Right hindlimb (tissue), 1 donor: ENCODE data around the gene TMEM119.

Source experiments
- DNase-seq: peaks from one replicate; pipeline ENCODE4 v3.0.0-alpha.2; 2018

TMEM119 gene

GRCh38 chr12:108597559-108598471, at the start of gene TMEM119:
Gene TMEM119 (minus strand): TSS chr12:108598084. CDS start chr12:108592383, 5,701 bp downstream.
- DNase-seq, result peak; percentile 85

- no peak for DNase-seq
These were observed 49.0 kb upstream of the TMEM119 start for GRCh38 chr12:108646600-108647579.

- DNase-seq, result no peak
These were observed 48.1 kb upstream of the TMEM119 start for GRCh38 chr12:108645686-108646599.

GRCh38 chr12:108644811-108645120, 46.9 kb upstream of the TMEM119 start:
- no peak for DNase-seq

- DNase-seq, result no peak
These were observed 46.3 kb upstream of the TMEM119 start for GRCh38 chr12:108643941-108644810.

- no peak for DNase-seq
These were observed 45.2 kb upstream of the TMEM119 start for GRCh38 chr12:108642899-108643654.

DNA sequence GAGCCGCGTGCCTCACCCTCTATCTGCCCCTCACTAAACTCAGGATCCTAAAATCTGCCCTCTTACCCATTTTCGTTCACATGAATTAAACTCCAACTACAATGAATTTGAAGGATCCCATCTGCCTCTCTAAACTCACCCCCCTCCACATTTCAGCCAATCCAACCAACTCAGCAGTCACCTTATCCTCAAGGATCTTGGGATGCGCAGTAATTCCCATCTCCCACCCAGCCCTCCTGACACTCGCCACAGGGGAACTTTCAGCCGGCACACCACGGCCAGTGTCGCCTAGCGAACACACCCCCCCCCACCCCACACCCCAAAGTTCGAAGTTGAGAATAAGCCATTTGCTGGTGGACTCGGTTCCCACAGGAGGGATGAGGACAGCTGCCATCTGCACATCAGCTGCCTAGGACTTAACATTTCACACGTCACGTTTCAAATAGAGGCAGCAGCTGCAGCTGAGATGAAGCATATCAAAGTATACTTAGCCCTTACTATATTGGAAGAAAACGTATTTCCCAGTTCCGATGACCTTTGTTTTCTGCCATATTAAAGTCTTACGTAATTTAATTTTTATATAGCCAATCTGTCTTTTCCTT, 44.5 kb upstream of the TMEM119 start:
- peak; percentile 81 for DNase-seq

- DNase-seq, result no peak
These were observed 43.8 kb upstream of the TMEM119 start for GRCh38 chr12:108641446-108642268.

DNA sequence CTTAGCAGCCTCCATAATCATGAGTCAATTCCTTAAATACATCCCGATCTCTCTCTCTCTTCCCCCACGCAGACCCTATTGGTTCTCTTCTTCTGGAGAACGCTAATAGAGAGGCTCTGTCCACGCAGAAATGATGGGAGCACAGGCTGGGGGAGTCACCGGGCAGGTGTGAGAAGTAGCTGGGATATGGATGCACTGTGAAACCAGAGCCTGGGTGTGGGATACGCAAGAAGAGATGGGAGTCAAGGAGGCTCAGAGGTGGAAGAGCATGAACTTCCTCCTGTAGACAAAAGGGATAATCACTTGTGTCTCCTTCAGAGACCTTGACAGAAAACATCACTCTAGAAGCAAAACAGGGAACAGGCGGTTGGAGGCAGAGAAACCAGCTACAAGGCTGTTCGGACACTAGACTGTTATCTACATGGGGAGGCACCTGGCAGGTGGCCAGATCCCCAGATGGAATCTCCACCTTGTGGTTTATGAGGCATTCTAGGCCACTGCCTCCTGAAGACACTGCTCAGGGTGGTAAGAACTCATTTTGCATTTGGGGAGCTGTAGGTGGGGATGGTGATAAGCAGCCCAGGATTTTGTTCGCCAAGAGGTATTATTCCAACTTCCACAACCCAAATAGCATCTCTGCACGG, 43.0 kb upstream of the TMEM119 start:
- no peak for DNase-seq

- no peak for DNase-seq
These were observed 41.3 kb upstream of the TMEM119 start for GRCh38 chr12:108638997-108639822.

GRCh38 chr12:108638141-108638827, 40.4 kb upstream of the TMEM119 start:
- DNase-seq, result peak; percentile 76

GRCh38 chr12:108637222-108637971, 39.5 kb upstream of the TMEM119 start:
- no peak for DNase-seq

- no peak for DNase-seq
These were observed 38.3 kb upstream of the TMEM119 start for GRCh38 chr12:108635997-108636808.

- no peak for DNase-seq
These were observed 37.5 kb upstream of the TMEM119 start for GRCh38 chr12:108635201-108635996.

GRCh38 chr12:108634341-108634751, 36.5 kb upstream of the TMEM119 start:
- no peak for DNase-seq
